Stimulated activated CD4-positive, alpha-beta T cell treated with anti-CD3 and anti-CD28 coated beads, Interleukin-4, amount 100 ng/mL, for 24 hours (primary cell): Measurements from ENCODE around the gene CAPZA2.
A peak's percentile ranks its signal among the peaks of the same experiment; 100 is the strongest.
"Not testable (repeated sequence)": the region's sequence is repeated elsewhere in the genome, so short reads cannot be mapped to it uniquely, and the experiment has no call there.

Experiments used
- DNase-seq: peaks from one replicate; pipeline ENCODE4 v3.0.0-alpha.2; 2020

Gene CAPZA2

GRCh38 chr7:116955801-116956476, 93.6 kb downstream of the CAPZA2 start:
- DNase-seq, result peak; percentile 10

GRCh38 chr7:116956477-116956804, 94.1 kb downstream of the CAPZA2 start:
- no peak for DNase-seq

- no peak for DNase-seq
Observed at GRCh38 chr7:116957874-116958273, 95.5 kb downstream of the CAPZA2 start.

- not testable (repeated sequence) for DNase-seq
Observed at GRCh38 chr7:116961966-116962673, 99.7 kb downstream of the CAPZA2 start.

GRCh38 chr7:116963234-116963633, 100.8 kb downstream of the CAPZA2 start:
- no peak for DNase-seq

GRCh38 chr7:116966601-116967000, 104.2 kb downstream of the CAPZA2 start:
- DNase-seq, result no peak

- DNase-seq, result no peak
Observed at GRCh38 chr7:116967254-116967922, 105.0 kb downstream of the CAPZA2 start.

- DNase-seq, result no peak
Observed at GRCh38 chr7:116967983-116968382, 105.6 kb downstream of the CAPZA2 start.

GRCh38 chr7:116968631-116969030, 106.2 kb downstream of the CAPZA2 start:
- no peak for DNase-seq

- no peak for DNase-seq
Observed at GRCh38 chr7:116969371-116969902, 107.0 kb downstream of the CAPZA2 start.

- no peak for DNase-seq
Observed at GRCh38 chr7:116970238-116970910, 108.0 kb downstream of the CAPZA2 start.

- DNase-seq, result not testable (repeated sequence)
Observed at GRCh38 chr7:116971153-116971552, 108.8 kb downstream of the CAPZA2 start.
